ENCODE data around the gene SLC28A1. TPM values are rescaled to one million over a fixed set of nuclear protein-coding genes. Genes with fewer than 3 reads are reported as not detected.

Gene SLC28A1
- 0.03 to 0.06 TPM in 2 of 5 replicates, not detected in the others for total RNA-seq (2022; extraction: Qiagen RNA extraction)

GRCh38 chr15:84883916-84884781, at the start of gene SLC28A1:
Gene SLC28A1 (plus strand): TSS chr15:84884662. CDS start chr15:84887761, 3,099 bp downstream.

GRCh38 chr15:84981711-84982300, 97.3 kb downstream of the SLC28A1 start, which contains the start of gene PDE8A:
Gene PDE8A (plus strand): TSS chr15:84981856. CDS start chr15:84982163, 307 bp downstream.

Other genes starting within 250 kb of the SLC28A1 start
- 34.6 to 48.6 TPM (median 36.2 TPM) in 5 replicates for gene WDR73, start 230.4 kb upstream of the SLC28A1 start, total RNA-seq (2022; extraction: Qiagen RNA extraction)
- gene NMB, start 226.5 kb upstream of the SLC28A1 start, total RNA-seq (2022; extraction: Qiagen RNA extraction) = 11.4 to 25.0 TPM (median 22.7 TPM) in 5 replicates
- gene SEC11A, start 168.5 kb upstream of the SLC28A1 start, total RNA-seq (2022; extraction: Qiagen RNA extraction) = 309 to 441 TPM (median 329 TPM) in 5 replicates
- 18.6 to 21.0 TPM (median 20.7 TPM) in 5 replicates for gene ZNF592, start 136.1 kb upstream of the SLC28A1 start, total RNA-seq (2022; extraction: Qiagen RNA extraction)
- gene ALPK3, start 67.3 kb upstream of the SLC28A1 start, total RNA-seq (2022; extraction: Qiagen RNA extraction) = 0.08 to 0.10 TPM (median 0.09 TPM) in 5 replicates
- 21.9 to 28.7 TPM (median 26.6 TPM) in 5 replicates for gene PDE8A, start 97.2 kb downstream of the SLC28A1 start, total RNA-seq (2022; extraction: Qiagen RNA extraction)

Data from A549 treated with Hydrocortisone at 1 μM for 4 hours (cell line).